Smooth muscle cell (in vitro differentiated cells): ENCODE data around the gene CHMP4A. TPM values are rescaled to one million over a fixed set of nuclear protein-coding genes. Genes with fewer than 3 reads are reported as not detected.

Experiments
- DNase-seq: peaks from one replicate; lab custom pipeline; 2025; ENCODE audit not compliant: unreplicated experiment; lab: John Stamatoyannopoulos, UW
- H2AFZ ChIP-seq: fragments of 200-600 bp; sonication (generic); 2 replicates; pipeline ENCODE4 v1.6.0; 2016; ENCODE audit warnings: antibody characterized with exemption, low read depth, mild to moderate bottlenecking
- H3F3A ChIP-seq: fragments of 200-600 bp; sonication (generic); 2 replicates; pipeline ENCODE4 v1.6.0; 2017; ENCODE audit warnings: antibody characterized with exemption, low read depth
- H3K27ac ChIP-seq: fragments of 200-600 bp; sonication (generic); 2 replicates; pipeline ENCODE4 v1.5.1; 2016; ENCODE audit warnings: low read depth, mild to moderate bottlenecking
- H3K27me3 ChIP-seq: fragments of 200-600 bp; sonication (generic); 2 replicates; pipeline ENCODE4 v1.6.1; 2016; ENCODE audit warnings: low read depth, mild to moderate bottlenecking
- H3K36me3 ChIP-seq: fragments of 200-600 bp; sonication (generic); 2 replicates; pipeline ENCODE4 v1.5.1; 2016; ENCODE audit warnings: low read depth
- H3K4me1 ChIP-seq: fragments of 200-600 bp; sonication (generic); 2 replicates; pipeline ENCODE4 v1.5.1; 2016; ENCODE audit warnings: low read depth
- H3K4me2 ChIP-seq: fragments of 200-600 bp; sonication (generic); 2 replicates; pipeline ENCODE4 v1.6.0; 2016; ENCODE audit warnings: mild to moderate bottlenecking
- H3K4me3 ChIP-seq: fragments of 200-600 bp; sonication (generic); 2 replicates; pipeline ENCODE4 v1.5.1; 2016; ENCODE audit warnings: mild to moderate bottlenecking
- H3K79me2 ChIP-seq: fragments of 200-600 bp; sonication (generic); 2 replicates; pipeline ENCODE4 v1.6.0; 2016; ENCODE audit warnings: low read depth, mild to moderate bottlenecking
- H3K9ac ChIP-seq: fragments of 200-600 bp; sonication (generic); 2 replicates; pipeline ENCODE4 v1.6.0; 2016; ENCODE audit warnings: low read depth
- H3K9me3 ChIP-seq: fragments of 200-600 bp; sonication (generic); replicated peaks from 2 replicates; pipeline ENCODE4 v1.5.1; 2016; ENCODE audit warnings: low read depth
- H4K20me1 ChIP-seq: fragments of 200-600 bp; sonication (generic); 2 replicates; pipeline ENCODE4 v1.6.0; 2016; ENCODE audit warnings: low read depth
- WGBS: methylation state at CpG from one replicate; pipeline ENCODE4 v1.1.7; 2016; ENCODE audit warnings: low lambda C conversion rate; 5-methylcytosine and 5-hydroxymethylcytosine counted together
- polyA plus RNA-seq: library from polyadenylated mRNA; unstranded; fragments of >200 nt; fragmentation: Nextera tagmentation; extraction: Ambion mirVana; gene quantifications from 2 replicates; pipeline ENCODE4 v1.2.1, GENCODE V29; 2016
- total RNA-seq: library from RNA; depleted of rRNA; stranded (reverse); fragments of >200 nt; gene quantifications from 2 replicates; pipeline ENCODE4 v1.2.3, GENCODE V29; 2014
- TF ChIP-seq, protein P1 (sequence below): fragments of 200-600 bp; sonication (generic); IDR thresholded peaks from 2 replicates; pipeline ENCODE4 v1.5.1; 2017; ENCODE audit warnings: borderline replicate concordance, mild to moderate bottlenecking, antibody characterized with exemption; ENCODE audit not compliant: insufficient read depth, poor library complexity, severe bottlenecking

Gene CHMP4A
- total and polyA plus RNA-seq, 2 experiments from 2014 or later: 29.7 to 46.8 TPM

DNA sequence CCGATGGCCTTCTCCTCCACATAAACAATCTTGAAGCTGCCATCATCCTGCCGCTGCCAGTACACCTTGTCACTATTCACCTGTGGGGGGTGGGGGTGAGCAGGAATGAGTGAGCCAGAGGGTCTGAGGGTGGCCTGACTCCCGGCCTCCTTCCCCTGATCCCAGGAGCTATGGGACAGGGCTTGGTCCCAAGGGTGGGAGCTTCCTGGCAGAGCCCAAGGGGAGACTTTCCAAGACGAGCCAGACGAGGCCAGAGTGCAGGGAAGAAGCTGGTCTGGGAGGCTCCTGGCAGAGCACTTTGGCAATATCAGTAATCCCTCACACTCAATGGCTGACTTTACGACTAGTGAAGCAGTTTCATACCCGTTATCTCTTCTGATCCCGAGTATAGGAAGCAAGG lies 42.1 kb upstream of the CHMP4A start:
- H3K36me3 ChIP-seq: no peaks in the 10 kb centered on the region
- H3K9ac ChIP-seq: no peak overlapping the region
- H3K27ac ChIP-seq: no peak overlapping the region
- no peaks in the 10 kb centered on the region for H3F3A ChIP-seq
- H3K4me1 ChIP-seq: peaks cover 4% of the 10 kb centered on the region
- no peak for DNase-seq
- 81% methylated on average over 8 of the region's 8 CpGs for WGBS
- TF ChIP-seq, protein P1, sequence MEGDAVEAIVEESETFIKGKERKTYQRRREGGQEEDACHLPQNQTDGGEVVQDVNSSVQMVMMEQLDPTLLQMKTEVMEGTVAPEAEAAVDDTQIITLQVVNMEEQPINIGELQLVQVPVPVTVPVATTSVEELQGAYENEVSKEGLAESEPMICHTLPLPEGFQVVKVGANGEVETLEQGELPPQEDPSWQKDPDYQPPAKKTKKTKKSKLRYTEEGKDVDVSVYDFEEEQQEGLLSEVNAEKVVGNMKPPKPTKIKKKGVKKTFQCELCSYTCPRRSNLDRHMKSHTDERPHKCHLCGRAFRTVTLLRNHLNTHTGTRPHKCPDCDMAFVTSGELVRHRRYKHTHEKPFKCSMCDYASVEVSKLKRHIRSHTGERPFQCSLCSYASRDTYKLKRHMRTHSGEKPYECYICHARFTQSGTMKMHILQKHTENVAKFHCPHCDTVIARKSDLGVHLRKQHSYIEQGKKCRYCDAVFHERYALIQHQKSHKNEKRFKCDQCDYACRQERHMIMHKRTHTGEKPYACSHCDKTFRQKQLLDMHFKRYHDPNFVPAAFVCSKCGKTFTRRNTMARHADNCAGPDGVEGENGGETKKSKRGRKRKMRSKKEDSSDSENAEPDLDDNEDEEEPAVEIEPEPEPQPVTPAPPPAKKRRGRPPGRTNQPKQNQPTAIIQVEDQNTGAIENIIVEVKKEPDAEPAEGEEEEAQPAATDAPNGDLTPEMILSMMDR: no peak
- no peaks in the 10 kb centered on the region for H4K20me1 ChIP-seq
- no peak overlapping the region for H3K4me3 ChIP-seq
- H3K27me3 ChIP-seq: no peaks in the 10 kb centered on the region
- no peak overlapping the region for H3K4me2 ChIP-seq
- no peaks in the 10 kb centered on the region for H3K9me3 ChIP-seq
- H3K79me2 ChIP-seq: no peaks in the 10 kb centered on the region
- no peak overlapping the region for H2AFZ ChIP-seq

DNA sequence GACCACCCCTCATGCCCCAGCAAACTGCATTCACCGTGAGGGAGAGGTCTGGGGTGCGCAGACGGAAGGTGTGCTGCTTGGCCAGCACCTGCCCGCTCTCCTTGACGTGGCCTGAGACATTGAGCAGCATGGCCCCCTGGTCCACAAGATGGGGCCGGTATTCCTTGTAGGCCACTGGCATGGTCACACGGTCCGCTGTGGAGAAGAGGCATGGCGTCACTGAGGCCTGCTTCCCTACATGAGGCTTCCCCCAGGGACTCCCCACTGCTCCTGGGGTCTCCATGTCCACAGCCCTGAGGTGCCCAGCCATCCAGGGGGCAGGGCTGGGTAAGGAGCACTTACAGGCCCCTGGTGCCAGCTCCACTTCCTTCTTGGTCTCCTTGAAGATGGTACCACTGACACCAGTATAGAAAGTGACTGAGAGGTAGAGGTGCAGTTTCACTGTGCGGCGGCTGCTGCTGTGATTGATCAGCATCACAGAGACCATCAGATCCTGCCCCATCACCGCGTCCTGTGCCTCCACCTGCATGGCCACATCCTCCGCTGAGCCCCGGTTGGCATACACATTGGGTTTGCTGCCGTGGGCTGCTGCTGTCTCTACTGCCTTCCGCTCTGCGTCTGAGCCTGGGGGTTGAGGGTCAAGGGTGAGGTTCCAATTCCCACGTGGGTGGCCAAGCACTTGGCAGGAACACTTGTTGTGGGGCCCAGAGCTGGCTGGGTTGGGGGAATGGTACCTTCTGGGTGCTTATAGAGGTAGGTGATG lies 41.5 kb upstream of the CHMP4A start:
- peaks cover 4% of the 10 kb centered on the region for H3K4me1 ChIP-seq
- no peaks in the 10 kb centered on the region for H4K20me1 ChIP-seq
- H3K9ac ChIP-seq: no peak overlapping the region
- no peaks in the 10 kb centered on the region for H3K79me2 ChIP-seq
- H3F3A ChIP-seq: no peaks in the 10 kb centered on the region
- no peak overlapping the region for H3K4me3 ChIP-seq
- no peak overlapping the region for H3K27ac ChIP-seq
- no peaks in the 10 kb centered on the region for H3K9me3 ChIP-seq
- H3K36me3 ChIP-seq: no peaks in the 10 kb centered on the region
- no peaks in the 10 kb centered on the region for H3K27me3 ChIP-seq
- no peak overlapping the region for H2AFZ ChIP-seq
- TF ChIP-seq, protein P1: no peak
- H3K4me2 ChIP-seq: no peak overlapping the region
- 96% methylated on average over 19 of the region's 19 CpGs for WGBS
- no peak for DNase-seq

DNA sequence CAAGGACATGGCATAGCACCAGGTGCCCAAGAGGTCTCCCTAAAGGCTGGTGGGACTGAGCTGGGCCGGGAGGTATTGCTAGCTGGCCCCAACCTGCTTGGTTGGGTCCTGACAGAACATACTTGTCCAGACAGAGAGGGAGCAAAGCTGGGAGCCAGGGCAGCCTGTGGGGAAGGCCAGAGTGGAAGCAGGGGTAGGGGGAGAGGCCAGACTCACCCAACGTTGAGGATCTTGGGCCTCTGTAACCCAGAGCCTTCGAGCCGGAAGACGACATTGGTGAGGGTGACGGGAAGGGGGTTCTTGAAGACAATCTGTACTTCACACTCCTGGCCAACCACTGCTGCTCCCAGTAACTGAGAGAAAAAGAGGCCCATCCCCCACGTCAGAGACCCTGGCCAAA lies 40.6 kb upstream of the CHMP4A start:
- no peaks in the 10 kb centered on the region for H4K20me1 ChIP-seq
- WGBS: 90% methylated on average over 7 of the region's 7 CpGs
- no peaks in the 10 kb centered on the region for H3K79me2 ChIP-seq
- no peak overlapping the region for H3K4me2 ChIP-seq
- peaks cover 4% of the 10 kb centered on the region for H3K4me1 ChIP-seq
- H3K27me3 ChIP-seq: no peaks in the 10 kb centered on the region
- H3K9me3 ChIP-seq: no peaks in the 10 kb centered on the region
- no peak overlapping the region for H3K27ac ChIP-seq
- H3K4me3 ChIP-seq: no peak overlapping the region
- TF ChIP-seq, protein P1: no peak
- DNase-seq: no peak
- no peak overlapping the region for H3K9ac ChIP-seq
- no peak overlapping the region for H2AFZ ChIP-seq
- H3K36me3 ChIP-seq: no peaks in the 10 kb centered on the region
- H3F3A ChIP-seq: no peaks in the 10 kb centered on the region
